Esophagus muscularis mucosa (tissue), 4 donors: ENCODE measurements around the gene DAW1.

Source experiments
- EP300 ChIP-seq: sonication (generic); formaldehyde crosslinking; IDR thresholded peaks from one replicate; pipeline ENCODE4 v1.6.1; 2017; ENCODE audit warnings: antibody characterized with exemption
- POLR2A ChIP-seq: fragments of 450-650 bp; IDR thresholded peaks from one replicate; pipeline ENCODE4 v1.6.1; 2017; ENCODE audit warnings: antibody characterized with exemption, moderate library complexity, mild to moderate bottlenecking, low read depth
- TF ChIP-seq, protein P1 (sequence below), 3 experiments: fragments of 200-600 bp in 2 of 3; fragments of 450-650 bp in 1 of 3; sonication (generic) in 2 of 3; IDR thresholded peaks; one replicate each; pipeline ENCODE4 v1.5.1; 2017 to 2019; ENCODE audit warnings: antibody characterized with exemption in 3 of 3, mild to moderate bottlenecking in 2 of 3, moderate library complexity in 1 of 3

DNA sequence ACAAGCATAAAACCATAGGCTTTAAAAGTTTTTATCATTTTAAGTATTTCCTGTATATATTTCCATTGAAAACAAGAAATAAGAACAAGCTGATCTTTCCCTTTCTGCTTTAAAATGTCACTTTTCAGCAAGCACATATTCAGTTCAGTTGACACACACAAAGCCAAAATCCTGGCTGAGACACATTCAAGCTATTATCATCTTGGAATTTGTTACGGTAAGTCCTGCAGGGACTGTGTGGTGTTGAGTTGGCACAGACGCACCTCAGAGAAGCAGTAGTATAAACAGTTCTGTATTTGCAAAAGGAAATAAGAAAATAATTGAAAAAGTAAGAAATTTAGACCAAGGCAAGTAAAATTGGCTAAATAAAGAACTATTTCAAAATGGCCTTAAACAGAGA lies 10.4 kb upstream of the DAW1 start:
- TF ChIP-seq, protein P1, sequence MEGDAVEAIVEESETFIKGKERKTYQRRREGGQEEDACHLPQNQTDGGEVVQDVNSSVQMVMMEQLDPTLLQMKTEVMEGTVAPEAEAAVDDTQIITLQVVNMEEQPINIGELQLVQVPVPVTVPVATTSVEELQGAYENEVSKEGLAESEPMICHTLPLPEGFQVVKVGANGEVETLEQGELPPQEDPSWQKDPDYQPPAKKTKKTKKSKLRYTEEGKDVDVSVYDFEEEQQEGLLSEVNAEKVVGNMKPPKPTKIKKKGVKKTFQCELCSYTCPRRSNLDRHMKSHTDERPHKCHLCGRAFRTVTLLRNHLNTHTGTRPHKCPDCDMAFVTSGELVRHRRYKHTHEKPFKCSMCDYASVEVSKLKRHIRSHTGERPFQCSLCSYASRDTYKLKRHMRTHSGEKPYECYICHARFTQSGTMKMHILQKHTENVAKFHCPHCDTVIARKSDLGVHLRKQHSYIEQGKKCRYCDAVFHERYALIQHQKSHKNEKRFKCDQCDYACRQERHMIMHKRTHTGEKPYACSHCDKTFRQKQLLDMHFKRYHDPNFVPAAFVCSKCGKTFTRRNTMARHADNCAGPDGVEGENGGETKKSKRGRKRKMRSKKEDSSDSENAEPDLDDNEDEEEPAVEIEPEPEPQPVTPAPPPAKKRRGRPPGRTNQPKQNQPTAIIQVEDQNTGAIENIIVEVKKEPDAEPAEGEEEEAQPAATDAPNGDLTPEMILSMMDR (IDR thresholded peaks at IDR 0.05), result no peak
- TF ChIP-seq POLR2A (no peak), EP300 (no peak)
